Measurements from ENCODE around the gene RAD52.

RAD52 gene

GRCh38 chr12:990661-991349 is 41.3 kb upstream of the RAD52 start, which contains the start of gene ERC1:
TSS of gene ERC1 (plus strand) at chr12:991223. CDS start at chr12:1027904, 36,681 bp downstream.
- no peak for DNase-seq (ENCODE audit: low read depth)
- no peak for TF ChIP-seq CTCF (IDR thresholded peaks at IDR 0.05; ENCODE audit: low read depth, low read length, missing control alignments)
- peak within 1 kb of the TSS; percentile 76 for H3K4me3 ChIP-seq (ENCODE audit: low read depth, low read length)

GRCh38 chr12:989751-990660 is 40.5 kb upstream of the RAD52 start:
- no peak for TF ChIP-seq CTCF (IDR thresholded peaks at IDR 0.05; ENCODE audit: low read depth, low read length, missing control alignments)
- DNase-seq (ENCODE audit: low read depth) = no peak
- H3K4me3 ChIP-seq (ENCODE audit: low read depth, low read length) = peak overlapping the region; percentile 76

- no peak for TF ChIP-seq CTCF (IDR thresholded peaks at IDR 0.05; ENCODE audit: low read depth, low read length, missing control alignments)
- H3K4me3 ChIP-seq (ENCODE audit: low read depth, low read length) = no peak overlapping the region
- no peak for DNase-seq (ENCODE audit: low read depth)
These were observed 39.6 kb upstream of the RAD52 start for GRCh38 chr12:989051-989450.

- no peak for DNase-seq (ENCODE audit: low read depth)
- no peak for TF ChIP-seq CTCF (IDR thresholded peaks at IDR 0.05; ENCODE audit: low read depth, low read length, missing control alignments)
- H3K4me3 ChIP-seq (ENCODE audit: low read depth, low read length) = no peak overlapping the region
These were observed 39.2 kb upstream of the RAD52 start for GRCh38 chr12:988646-989045.

- no peak overlapping the region for H3K4me3 ChIP-seq (ENCODE audit: low read depth, low read length)
- no peak for DNase-seq (ENCODE audit: low read depth)
- TF ChIP-seq CTCF (IDR thresholded peaks at IDR 0.05; ENCODE audit: low read depth, low read length, missing control alignments) = no peak
These were observed 32.5 kb upstream of the RAD52 start for GRCh38 chr12:981961-982360.

- no peak for TF ChIP-seq CTCF (IDR thresholded peaks at IDR 0.05; ENCODE audit: low read depth, low read length, missing control alignments)
- H3K4me3 ChIP-seq (ENCODE audit: low read depth, low read length) = no peak overlapping the region
- DNase-seq (ENCODE audit: low read depth) = no peak
These were observed 31.8 kb upstream of the RAD52 start for GRCh38 chr12:981176-981828.

All from GM12864 (cell line).